Sigmoid colon (tissue), 7 donors: ENCODE results near the gene LIMA1. TPM values are rescaled to one million over a fixed set of nuclear protein-coding genes. Genes with fewer than 3 reads are reported as not detected.
"Not testable (repeated sequence)": the region's sequence is repeated elsewhere in the genome, so short reads cannot be mapped to it uniquely, and the experiment has no call there.

Experiments used
- DNase-seq: peaks from one replicate; pipeline ENCODE4 v3.0.0-alpha.2; 2019
- H3K27ac ChIP-seq, 4 donors: fragments of 200-600 bp; sonication (generic); one replicate each; pipeline ENCODE4 v1.5.1; 2016 to 2019; ENCODE audit warnings: mild to moderate bottlenecking in 1 of 4
- H3K27me3 ChIP-seq, 3 donors: fragments of 200-600 bp; sonication (generic); one replicate each; pipeline ENCODE4 v1.5.1; 2019; ENCODE audit warnings: mild to moderate bottlenecking in 1 of 3
- H3K36me3 ChIP-seq, 4 donors: fragments of 200-600 bp; sonication (generic); one replicate each; pipeline ENCODE4 v1.5.1; 2016 to 2019
- H3K4me1 ChIP-seq, 4 donors: fragments of 200-600 bp; sonication (generic); one replicate each; pipeline ENCODE4 v1.5.1; 2017 to 2019
- H3K4me3 ChIP-seq, 4 donors: fragments of 200-600 bp; sonication (generic); one replicate each; pipeline ENCODE4 v1.5.1; 2017 to 2019; ENCODE audit warnings: mild to moderate bottlenecking in 2 of 4, moderate library complexity in 1 of 4
- H3K9me3 ChIP-seq, 4 donors: fragments of 200-600 bp in 3 of 4; sonication (generic) in 3 of 4; one replicate each; pipeline versions ENCODE4 v1.5.1 to v1.6.1; 2013 to 2019
- EP300 ChIP-seq, 4 donors: sonication (generic); formaldehyde crosslinking; IDR thresholded peaks; one replicate each; pipeline ENCODE4 v1.6.1; 2017; ENCODE audit warnings: antibody characterized with exemption in 4 of 4
- POLR2A ChIP-seq, 2 donors: fragments of 450-650 bp; IDR thresholded peaks; one replicate each; pipeline ENCODE4 v1.6.1; 2016; ENCODE audit warnings: antibody characterized with exemption in 2 of 2, mild to moderate bottlenecking in 2 of 2, moderate library complexity in 2 of 2
- POLR2AphosphoS5 ChIP-seq, 4 donors: sonication (generic); formaldehyde crosslinking; IDR thresholded peaks; one replicate each; pipeline ENCODE4 v1.6.1; 2017; ENCODE audit warnings: antibody characterized with exemption in 4 of 4
- WGBS, 2 donors: extraction: QIAGEN DNeasy Blood & Tissue Kit; methylation state at CpG; one replicate each; pipeline ENCODE4 v1.1.7; 2013; 5-methylcytosine and 5-hydroxymethylcytosine counted together
- intact Hi-C: fragments of 100-400 bp; cut with DNase I; formaldehyde crosslinking; loops from one replicate; pipeline ENCODE4 v1.15.1; 2023
- polyA plus RNA-seq, 3 donors: library from polyadenylated mRNA; stranded (reverse); fragments of 200-250 nt; gene quantifications; one replicate each; pipeline ENCODE4 v1.2.3, GENCODE V29; 2013
- total RNA-seq, 4 donors: library from RNA; depleted of rRNA; stranded (reverse); fragments of >200 nt; gene quantifications; one replicate each; pipeline ENCODE4 v1.1.0, GENCODE V29; 2016
- TF ChIP-seq, protein P1 (sequence below), 4 experiments: fragments of 450-650 bp in 3 of 4; fragments of 200-600 bp in 1 of 4; IDR thresholded peaks; one replicate each; pipeline ENCODE4 v1.5.1; 2016 to 2019; ENCODE audit warnings: antibody characterized with exemption in 4 of 4, mild to moderate bottlenecking in 3 of 4, moderate library complexity in 2 of 4
- donor health status: healthy with polysubstance abuse.
- donor health status: Bipolar disorder and iron deficiency.
- donor health status: healthy.

Gene LIMA1
- total and polyA plus RNA-seq, 7 donors = 39.7 to 181 (median 108) TPM

DNA sequence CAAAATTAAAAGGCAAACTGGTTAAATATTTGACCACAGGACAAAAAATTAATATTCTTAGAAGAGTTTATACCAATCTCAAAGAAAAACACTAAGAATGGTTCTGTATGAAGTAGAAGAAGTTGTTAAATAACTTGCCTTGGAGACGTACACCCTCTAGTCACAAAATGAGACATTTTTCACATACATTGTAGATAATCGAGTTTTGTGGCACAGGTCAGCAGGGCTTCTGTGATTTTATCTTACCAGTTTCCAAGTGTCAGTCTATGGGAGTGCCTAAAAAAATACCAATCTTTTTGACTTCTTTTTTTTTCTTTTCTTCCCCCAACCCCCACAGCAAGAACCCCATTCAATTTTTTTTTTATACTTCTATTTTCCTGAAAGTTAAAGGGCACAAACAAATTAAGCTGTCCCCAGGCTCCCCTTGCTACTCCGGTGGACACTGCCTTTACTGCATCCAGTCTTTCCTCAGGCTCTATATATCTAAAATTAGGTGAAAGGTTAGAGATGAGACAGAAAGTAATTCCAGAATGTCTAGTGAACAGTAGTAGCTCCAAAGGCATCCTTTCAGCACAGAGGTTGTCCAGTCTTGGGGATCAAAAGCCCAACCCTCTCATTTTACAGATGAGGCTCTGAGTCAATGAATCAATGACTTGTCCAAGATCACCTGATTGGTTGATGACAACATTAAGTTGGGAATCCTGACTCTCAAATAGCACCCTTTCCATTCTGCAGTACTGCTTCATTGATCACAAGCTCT is 6.2 kb downstream of the LIMA1 start:
- Histone ChIP-seq H3K27me3 (no peaks in the 10 kb centered on the region), H3K27ac (peak overlapping the region in 2 of 4 donors; percentile 7 to 53), H3K4me1 (peaks cover 0 to 5% (median under 1%) of the 10 kb centered on the region in 4 donors), H3K9me3 (no peaks in the 10 kb centered on the region), H3K4me3 (no peak overlapping the region), H3K36me3 (no peaks in the 10 kb centered on the region)
- TF ChIP-seq, protein P1, sequence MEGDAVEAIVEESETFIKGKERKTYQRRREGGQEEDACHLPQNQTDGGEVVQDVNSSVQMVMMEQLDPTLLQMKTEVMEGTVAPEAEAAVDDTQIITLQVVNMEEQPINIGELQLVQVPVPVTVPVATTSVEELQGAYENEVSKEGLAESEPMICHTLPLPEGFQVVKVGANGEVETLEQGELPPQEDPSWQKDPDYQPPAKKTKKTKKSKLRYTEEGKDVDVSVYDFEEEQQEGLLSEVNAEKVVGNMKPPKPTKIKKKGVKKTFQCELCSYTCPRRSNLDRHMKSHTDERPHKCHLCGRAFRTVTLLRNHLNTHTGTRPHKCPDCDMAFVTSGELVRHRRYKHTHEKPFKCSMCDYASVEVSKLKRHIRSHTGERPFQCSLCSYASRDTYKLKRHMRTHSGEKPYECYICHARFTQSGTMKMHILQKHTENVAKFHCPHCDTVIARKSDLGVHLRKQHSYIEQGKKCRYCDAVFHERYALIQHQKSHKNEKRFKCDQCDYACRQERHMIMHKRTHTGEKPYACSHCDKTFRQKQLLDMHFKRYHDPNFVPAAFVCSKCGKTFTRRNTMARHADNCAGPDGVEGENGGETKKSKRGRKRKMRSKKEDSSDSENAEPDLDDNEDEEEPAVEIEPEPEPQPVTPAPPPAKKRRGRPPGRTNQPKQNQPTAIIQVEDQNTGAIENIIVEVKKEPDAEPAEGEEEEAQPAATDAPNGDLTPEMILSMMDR (IDR thresholded peaks at IDR 0.05) = no peak
- TF ChIP-seq POLR2A (IDR thresholded peaks at IDR 0.05) (no peak), EP300 (IDR thresholded peaks at IDR 0.05) (no peak), POLR2AphosphoS5 (IDR thresholded peaks at IDR 0.05) (no peak)
- intact Hi-C loops = no loop called here
- WGBS, 2 donors = 50 to 82% methylated on average over 3 of the region's 3 CpGs
- no peak for DNase-seq

DNA sequence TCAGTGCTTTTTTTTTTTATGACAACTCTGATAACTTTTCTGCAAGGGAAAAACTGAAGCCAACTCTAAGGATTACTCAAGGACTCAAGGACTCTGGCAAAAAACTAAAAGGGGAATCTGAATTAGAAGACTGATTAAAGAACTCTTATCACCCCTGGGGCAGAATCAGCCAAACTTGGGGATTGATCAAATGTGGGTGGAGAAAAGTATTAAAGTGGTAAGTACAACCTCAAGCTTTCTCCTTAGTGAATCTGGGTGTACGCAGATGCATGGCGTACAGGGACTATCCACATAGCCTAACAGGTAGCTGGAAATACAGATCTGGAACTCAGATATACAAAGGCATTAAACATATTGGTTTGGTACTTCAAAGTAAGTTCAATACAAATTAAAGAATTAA is 7.3 kb downstream of the LIMA1 start:
- no peaks in the 10 kb centered on the region for H3K27me3 ChIP-seq
- no peak overlapping the region for H3K4me3 ChIP-seq
- intact Hi-C loops = no loop called here
- 60 to 81% methylated on average over 2 of the region's 2 CpGs for WGBS, 2 donors
- no peak for DNase-seq
- H3K27ac ChIP-seq = peak overlapping the region in 3 of 4 donors; percentile 21 to 53 (median 28)
- TF ChIP-seq, protein P1 (IDR thresholded peaks at IDR 0.05) = no peak
- no peak for TF ChIP-seq POLR2A (IDR thresholded peaks at IDR 0.05)
- TF ChIP-seq POLR2AphosphoS5 (IDR thresholded peaks at IDR 0.05) = no peak
- no peak for TF ChIP-seq EP300 (IDR thresholded peaks at IDR 0.05)
- H3K4me1 ChIP-seq = no peaks in the 10 kb centered on the region
- H3K9me3 ChIP-seq = no peaks in the 10 kb centered on the region
- H3K36me3 ChIP-seq = no peaks in the 10 kb centered on the region

DNA sequence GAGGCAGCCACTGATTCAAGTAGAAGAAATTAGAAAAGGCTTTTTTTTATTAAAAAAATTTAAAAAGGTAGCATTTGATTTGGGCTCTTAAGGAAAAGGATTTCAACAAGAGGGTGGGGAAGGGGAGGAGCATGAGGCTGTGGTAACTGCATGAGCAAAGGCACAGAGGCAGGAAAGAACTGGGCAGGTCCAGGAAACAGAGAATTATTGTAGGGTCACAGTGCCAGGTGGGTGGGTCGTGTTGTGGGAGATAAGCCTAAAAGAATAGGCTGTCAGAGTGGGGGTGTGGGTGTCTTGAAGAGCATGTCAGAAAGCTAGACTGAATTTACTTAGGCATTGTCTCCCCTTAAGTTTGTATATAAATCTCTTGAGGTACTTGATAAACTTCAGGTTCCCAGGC is 7.8 kb downstream of the LIMA1 start:
- Histone ChIP-seq H3K36me3 (no peaks in the 10 kb centered on the region), H3K27ac (peak overlapping the region in 3 of 4 donors; percentile 21 to 53 (median 28)), H3K9me3 (no peaks in the 10 kb centered on the region), H3K27me3 (no peaks in the 10 kb centered on the region), H3K4me3 (no peak overlapping the region), H3K4me1 (no peaks in the 10 kb centered on the region)
- intact Hi-C loops = no loop called here
- no peak for DNase-seq
- no peak for TF ChIP-seq POLR2AphosphoS5 (IDR thresholded peaks at IDR 0.05)
- no peak for TF ChIP-seq EP300 (IDR thresholded peaks at IDR 0.05)
- WGBS, 2 donors = 7 to 13% methylated on average over 1 of the region's 1 CpG

DNA sequence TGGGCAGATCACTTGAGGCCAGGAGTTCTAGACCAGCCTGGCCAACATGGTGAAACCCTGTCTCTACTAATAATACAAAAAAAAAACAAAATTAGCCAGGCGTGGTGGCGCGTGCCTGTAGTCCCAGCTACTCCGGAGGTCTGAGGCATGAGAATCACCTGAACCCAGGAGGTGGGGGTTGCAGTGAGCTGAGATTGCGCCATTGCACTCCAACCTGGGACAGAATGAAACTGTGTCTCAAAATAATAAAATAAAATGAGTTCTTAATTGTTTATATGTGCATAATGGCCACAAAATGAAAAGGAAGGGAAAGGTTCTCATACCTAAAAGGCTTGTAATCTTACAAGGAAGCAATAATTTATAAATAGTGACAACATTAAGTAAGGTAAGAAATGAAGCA is 8.2 kb downstream of the LIMA1 start:
- intact Hi-C loops, H3K36me3 ChIP-seq, DNase-seq, H3K4me1 ChIP-seq, H3K9me3 ChIP-seq, H3K27me3 ChIP-seq, H3K4me3 ChIP-seq: not testable (repeated sequence)
- peak overlapping the region in 2 of 4 donors; percentile 21 to 53 for H3K27ac ChIP-seq
- 51 to 86% methylated on average over 5 of the region's 5 CpGs for WGBS, 2 donors

DNA sequence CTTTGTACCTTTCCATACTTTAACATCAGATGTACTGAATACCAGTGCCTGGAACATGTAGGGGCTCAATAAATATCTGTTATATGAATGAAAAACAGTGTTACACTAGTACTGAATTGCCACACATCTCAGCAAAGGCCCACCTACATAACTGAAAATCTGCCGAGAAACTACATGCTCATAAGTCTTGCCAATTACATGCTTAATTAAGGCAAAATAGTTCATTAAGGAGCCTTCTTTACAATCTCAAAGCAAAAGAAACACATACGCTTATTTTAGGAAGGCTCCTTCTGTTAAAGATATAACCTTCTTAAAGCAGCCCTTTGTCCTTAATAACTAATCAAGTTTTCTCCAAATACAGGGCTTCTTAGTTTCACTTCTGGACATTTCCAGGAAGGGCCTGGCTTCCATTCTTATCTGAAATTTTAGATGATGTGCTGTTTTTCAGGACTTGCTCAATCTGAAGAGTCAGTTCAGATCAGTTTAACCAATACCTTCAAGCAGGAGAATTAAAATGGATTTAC is 11.5 kb downstream of the LIMA1 start:
- Histone ChIP-seq H3K9me3 (no peaks in the 10 kb centered on the region), H3K4me1 (no peaks in the 10 kb centered on the region), H3K27ac (peak overlapping the region; percentile 53 to 67 (median 60)), H3K36me3 (no peaks in the 10 kb centered on the region), H3K27me3 (no peaks in the 10 kb centered on the region), H3K4me3 (peak overlapping the region in 2 of 4 donors; percentile 7 to 20)
- no peak for DNase-seq
- WGBS, 2 donors = 47 to 66% methylated on average over 2 of the region's 2 CpGs
- TF ChIP-seq POLR2A (IDR thresholded peaks at IDR 0.05) (no peak), EP300 (IDR thresholded peaks at IDR 0.05) (no peak), POLR2AphosphoS5 (IDR thresholded peaks at IDR 0.05) (no peak)
- TF ChIP-seq, protein P1 (IDR thresholded peaks at IDR 0.05) = no peak
- intact Hi-C loops = no loop called here
